ENCODE measurements around the gene SENP3. TPM values are rescaled to one million over a fixed set of nuclear protein-coding genes. Genes with fewer than 3 reads are reported as not detected.
A peak's percentile ranks its signal among the peaks of the same experiment; 100 is the strongest.

Gene SENP3
- total and polyA plus RNA-seq, 2 of the 13 experiments (the other 11 are each of a cell fraction or from before 2014, with no cell fraction given): 55.8 to 75.4 TPM

DNA sequence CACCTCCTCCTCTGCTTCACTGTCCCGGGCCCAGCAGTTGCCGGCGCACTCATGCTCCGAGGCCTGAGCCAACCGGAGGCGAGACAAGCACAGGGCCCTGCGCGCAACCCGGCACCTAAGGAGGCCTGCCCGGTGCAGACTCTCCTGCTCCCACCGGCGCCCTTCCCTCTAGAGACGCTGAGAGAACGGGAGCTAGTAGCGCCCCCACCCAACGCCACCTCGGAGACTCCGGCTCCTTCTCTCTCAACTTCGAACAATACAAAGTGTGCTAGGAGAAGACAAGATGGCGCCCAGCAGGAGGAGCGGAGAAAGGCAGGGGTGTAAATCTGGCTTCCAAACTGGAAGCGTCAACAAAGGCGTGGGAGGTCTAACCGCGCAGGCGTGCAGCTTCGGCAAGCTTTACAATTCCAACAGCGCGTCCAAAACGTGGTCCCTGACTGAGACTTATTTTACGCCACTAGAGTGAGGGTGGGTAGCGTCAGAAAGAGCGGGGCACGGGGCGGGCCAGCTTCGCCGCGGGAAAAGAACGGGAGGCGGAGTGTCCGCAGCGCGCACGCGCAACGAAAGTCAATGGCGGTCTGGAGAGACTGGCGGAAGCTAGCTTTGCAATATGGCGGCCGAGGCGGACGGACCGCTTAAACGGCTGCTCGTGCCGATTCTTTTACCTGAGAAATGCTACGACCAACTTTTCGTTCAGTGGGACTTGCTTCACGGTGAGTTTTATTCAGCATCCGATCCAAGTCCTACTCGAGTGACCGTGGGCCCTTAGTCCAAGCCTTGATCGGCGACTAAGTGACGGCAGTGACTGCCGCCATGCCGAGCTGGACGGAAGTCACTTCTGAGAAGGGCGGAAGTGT, 21.8 kb downstream of the SENP3 start, which contains the start of gene MPDU1 (continued):
- TF ChIP-seq PHF8 (CRISPR knock-in tag; IDR thresholded peaks at IDR 0.05): peak; percentile 93
- TF ChIP-seq, protein P1, sequence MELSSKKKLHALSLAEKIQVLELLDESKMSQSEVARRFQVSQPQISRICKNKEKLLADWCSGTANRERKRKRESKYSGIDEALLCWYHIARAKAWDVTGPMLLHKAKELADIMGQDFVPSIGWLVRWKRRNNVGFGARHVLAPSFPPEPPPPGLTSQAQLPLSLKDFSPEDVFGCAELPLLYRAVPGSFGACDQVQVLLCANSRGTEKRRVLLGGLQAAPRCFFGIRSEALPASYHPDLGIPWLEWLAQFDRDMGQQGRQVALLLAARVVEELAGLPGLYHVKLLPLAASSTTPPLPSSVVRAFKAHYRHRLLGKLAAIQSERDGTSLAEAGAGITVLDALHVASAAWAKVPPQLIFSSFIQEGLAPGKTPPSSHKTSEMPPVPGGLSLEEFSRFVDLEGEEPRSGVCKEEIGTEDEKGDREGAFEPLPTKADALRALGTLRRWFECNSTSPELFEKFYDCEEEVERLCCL (CRISPR knock-in tag; IDR thresholded peaks at IDR 0.05; ENCODE audit: borderline replicate concordance): no peak
- TF ChIP-seq GFI1 (CRISPR knock-in tag; IDR thresholded peaks at IDR 0.05; ENCODE audit: borderline replicate concordance): peak; percentile 59; the same call in 1 of the 2 replicates
- TF ChIP-seq NRL (CRISPR knock-in tag; IDR thresholded peaks at IDR 0.05; ENCODE audit: borderline replicate concordance): no peak; the same call in 1 of the 2 replicates
- TF ChIP-seq ZNF629 (CRISPR knock-in tag; conservative IDR thresholded peaks at IDR 0.05): no peak
- peak; percentile 20; the same call in 1 of the 2 replicates for TF ChIP-seq MEF2D (CRISPR knock-in tag; IDR thresholded peaks at IDR 0.05)
- TF ChIP-seq RFX5 (IDR thresholded peaks at IDR 0.05; ENCODE audit: low read depth, low read length): no peak
- TF ChIP-seq, protein P2, sequence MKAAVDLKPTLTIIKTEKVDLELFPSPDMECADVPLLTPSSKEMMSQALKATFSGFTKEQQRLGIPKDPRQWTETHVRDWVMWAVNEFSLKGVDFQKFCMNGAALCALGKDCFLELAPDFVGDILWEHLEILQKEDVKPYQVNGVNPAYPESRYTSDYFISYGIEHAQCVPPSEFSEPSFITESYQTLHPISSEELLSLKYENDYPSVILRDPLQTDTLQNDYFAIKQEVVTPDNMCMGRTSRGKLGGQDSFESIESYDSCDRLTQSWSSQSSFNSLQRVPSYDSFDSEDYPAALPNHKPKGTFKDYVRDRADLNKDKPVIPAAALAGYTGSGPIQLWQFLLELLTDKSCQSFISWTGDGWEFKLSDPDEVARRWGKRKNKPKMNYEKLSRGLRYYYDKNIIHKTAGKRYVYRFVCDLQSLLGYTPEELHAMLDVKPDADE (CRISPR knock-in tag; IDR thresholded peaks at IDR 0.05): 0 out of 2 replicates have a peak, but pooled peaks have one; percentile 81
- peak; percentile 54; the same call in 1 of the 2 replicates for TF ChIP-seq ZMAT3 (CRISPR knock-in tag; conservative IDR thresholded peaks at IDR 0.05)
- TF ChIP-seq ZNF253 (CRISPR knock-in tag; IDR thresholded peaks at IDR 0.05; ENCODE audit: borderline replicate concordance): peak; percentile 50; the same call in 1 of the 2 replicates
- peak; percentile 43 for TF ChIP-seq NFYC (CRISPR knock-in tag; IDR thresholded peaks at IDR 0.05)
- TF ChIP-seq ZBTB8A (CRISPR knock-in tag; IDR thresholded peaks at IDR 0.05; ENCODE audit: borderline replicate concordance, low read depth): no peak
- TF ChIP-seq, protein P3, sequence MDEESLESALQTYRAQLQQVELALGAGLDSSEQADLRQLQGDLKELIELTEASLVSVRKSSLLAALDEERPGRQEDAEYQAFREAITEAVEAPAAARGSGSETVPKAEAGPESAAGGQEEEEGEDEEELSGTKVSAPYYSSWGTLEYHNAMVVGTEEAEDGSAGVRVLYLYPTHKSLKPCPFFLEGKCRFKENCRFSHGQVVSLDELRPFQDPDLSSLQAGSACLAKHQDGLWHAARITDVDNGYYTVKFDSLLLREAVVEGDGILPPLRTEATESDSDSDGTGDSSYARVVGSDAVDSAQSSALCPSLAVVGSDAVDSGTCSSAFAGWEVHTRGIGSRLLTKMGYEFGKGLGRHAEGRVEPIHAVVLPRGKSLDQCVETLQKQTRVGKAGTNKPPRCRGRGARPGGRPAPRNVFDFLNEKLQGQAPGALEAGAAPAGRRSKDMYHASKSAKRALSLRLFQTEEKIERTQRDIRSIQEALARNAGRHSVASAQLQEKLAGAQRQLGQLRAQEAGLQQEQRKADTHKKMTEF (CRISPR knock-in tag; IDR thresholded peaks at IDR 0.05): peak; percentile 60
- TF ChIP-seq, protein P4, sequence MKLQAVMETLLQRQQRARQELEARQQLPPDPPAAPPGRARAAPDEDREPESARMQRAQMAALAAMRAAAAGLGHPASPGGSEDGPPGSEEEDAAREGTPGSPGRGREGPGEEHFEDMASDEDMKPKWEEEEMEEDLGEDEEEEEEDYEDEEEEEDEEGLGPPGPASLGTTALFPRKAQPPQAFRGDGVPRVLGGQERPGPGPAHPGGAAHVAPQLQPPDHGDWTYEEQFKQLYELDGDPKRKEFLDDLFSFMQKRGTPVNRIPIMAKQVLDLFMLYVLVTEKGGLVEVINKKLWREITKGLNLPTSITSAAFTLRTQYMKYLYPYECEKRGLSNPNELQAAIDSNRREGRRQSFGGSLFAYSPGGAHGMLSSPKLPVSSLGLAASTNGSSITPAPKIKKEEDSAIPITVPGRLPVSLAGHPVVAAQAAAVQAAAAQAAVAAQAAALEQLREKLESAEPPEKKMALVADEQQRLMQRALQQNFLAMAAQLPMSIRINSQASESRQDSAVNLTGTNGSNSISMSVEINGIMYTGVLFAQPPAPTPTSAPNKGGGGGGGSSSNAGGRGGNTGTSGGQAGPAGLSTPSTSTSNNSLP (IDR thresholded peaks at IDR 0.05; ENCODE audit: low read depth, low read length): no peak
- peak; percentile 90 for TF ChIP-seq THAP11 (CRISPR knock-in tag; IDR thresholded peaks at IDR 0.05)
- TF ChIP-seq ATRX (CRISPR knock-in tag; IDR thresholded peaks at IDR 0.05; ENCODE audit: borderline replicate concordance): no peak
- peak; percentile 76; the same call in 1 of the 2 replicates for TF ChIP-seq RNF2 (conservative IDR thresholded peaks at IDR 0.05; ENCODE audit: low read depth)
- TF ChIP-seq RAD21 (CRISPR knock-in tag; IDR thresholded peaks at IDR 0.05): no peak
- no peak for TF ChIP-seq ZNF326 (CRISPR knock-in tag; IDR thresholded peaks at IDR 0.05; ENCODE audit: borderline replicate concordance)
- TF ChIP-seq KMT2A (CRISPR knock-in tag; IDR thresholded peaks at IDR 0.05): no peak
- TF ChIP-seq ZNF160 (CRISPR knock-in tag; IDR thresholded peaks at IDR 0.05): no peak; the same call in none of the 2 replicates
- no peak for TF ChIP-seq ZNF430 (CRISPR knock-in tag; IDR thresholded peaks at IDR 0.05)
- no peak for TF ChIP-seq NCOA1 (CRISPR knock-in tag; IDR thresholded peaks at IDR 0.05)
